Type B pancreatic cell (in vitro differentiated cells): ENCODE data around the gene CFC1. TPM values are rescaled to one million over a fixed set of nuclear protein-coding genes. Genes with fewer than 3 reads are reported as not detected.
"Not testable (repeated sequence)": the region's sequence is repeated elsewhere in the genome, so short reads cannot be mapped to it uniquely, and the experiment has no call there.

Source experiments
- DNase-seq: peaks from one replicate; pipeline ENCODE4 v3.0.0; 2021; ENCODE audit warnings: mixed read lengths; ENCODE audit not compliant: unreplicated experiment; ENCODE audit errors: extremely low spot score
- H3K27ac Mint-ChIP-seq: 2 replicates; pipeline ENCODE4 v1.8.0; 2021; ENCODE audit warnings: mild to moderate bottlenecking, mixed read lengths
- H3K27me3 Mint-ChIP-seq: 2 replicates; pipeline ENCODE4 v1.8.0; 2021; ENCODE audit warnings: mixed read lengths
- H3K36me3 Mint-ChIP-seq: 2 replicates; pipeline ENCODE4 v1.8.0; 2021; ENCODE audit warnings: mixed read lengths
- H3K4me1 Mint-ChIP-seq: one replicate; pipeline ENCODE4 v1.8.0; 2021; ENCODE audit warnings: mixed read lengths; ENCODE audit not compliant: unreplicated experiment
- H3K4me3 Mint-ChIP-seq: 2 replicates; pipeline ENCODE4 v1.8.0; 2021; ENCODE audit warnings: mild to moderate bottlenecking, mixed read lengths
- H3K9me3 Mint-ChIP-seq: 2 replicates; pipeline ENCODE4 v1.8.0; 2021; ENCODE audit warnings: mixed read lengths
- total RNA-seq: library from RNA; stranded (reverse); gene quantifications from 2 replicates; pipeline ENCODE4 v1.2.1, GENCODE V29; 2021; ENCODE audit warnings: low replicate concordance

Gene CFC1
- total RNA-seq, 1 donor from 2014 or later, result 27.1 TPM

DNA sequence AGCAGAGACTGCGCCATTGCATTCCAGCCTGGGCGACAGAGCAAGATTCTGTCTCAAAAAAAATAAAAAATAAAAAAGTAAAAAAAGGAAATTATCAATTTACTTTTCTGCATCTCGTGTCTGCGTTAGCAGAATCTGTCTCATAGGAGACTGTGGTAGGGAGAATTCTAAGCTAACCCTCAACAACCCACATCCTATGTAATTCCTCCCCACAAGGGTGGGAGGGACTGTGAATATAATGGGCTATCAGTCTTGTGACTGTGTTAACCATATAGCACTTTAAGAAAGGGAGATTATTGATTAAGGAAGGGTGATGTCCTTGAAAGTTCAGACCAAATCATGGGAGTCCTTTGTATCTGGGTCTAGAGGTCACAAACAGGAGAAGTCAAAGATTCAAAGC, 33.2 kb downstream of the CFC1 start:
- not testable (repeated sequence) for H3K36me3 Mint-ChIP-seq, DNase-seq, H3K9me3 Mint-ChIP-seq

DNA sequence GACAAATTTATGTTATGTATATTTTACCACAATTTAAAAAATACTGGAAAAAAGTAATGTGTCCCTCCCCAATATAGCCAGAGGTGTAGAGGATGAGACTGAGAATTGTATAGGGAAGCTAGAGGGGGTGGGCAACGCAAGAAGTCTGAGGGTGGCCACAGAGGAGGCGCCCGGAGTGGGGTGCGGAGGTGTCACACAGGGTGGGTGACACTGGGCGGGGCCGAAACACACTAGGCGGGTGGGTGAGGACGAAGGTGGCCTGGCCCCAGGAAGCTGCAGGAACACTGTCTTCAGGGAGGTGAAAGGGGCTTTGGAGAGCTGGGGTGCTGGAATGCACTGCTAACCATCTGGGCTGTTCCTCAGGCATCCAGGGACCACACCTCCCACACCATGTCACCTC, 42.9 kb downstream of the CFC1 start:
- DNase-seq, H3K4me3 Mint-ChIP-seq, H3K27ac Mint-ChIP-seq, H3K36me3 Mint-ChIP-seq, H3K27me3 Mint-ChIP-seq, H3K4me1 Mint-ChIP-seq, H3K9me3 Mint-ChIP-seq: not testable (repeated sequence)

More for the DNA sequence above, 33.2 kb downstream of the CFC1 start:
- H3K27me3 Mint-ChIP-seq, H3K4me3 Mint-ChIP-seq, H3K27ac Mint-ChIP-seq, H3K4me1 Mint-ChIP-seq: not testable (repeated sequence)

DNA sequence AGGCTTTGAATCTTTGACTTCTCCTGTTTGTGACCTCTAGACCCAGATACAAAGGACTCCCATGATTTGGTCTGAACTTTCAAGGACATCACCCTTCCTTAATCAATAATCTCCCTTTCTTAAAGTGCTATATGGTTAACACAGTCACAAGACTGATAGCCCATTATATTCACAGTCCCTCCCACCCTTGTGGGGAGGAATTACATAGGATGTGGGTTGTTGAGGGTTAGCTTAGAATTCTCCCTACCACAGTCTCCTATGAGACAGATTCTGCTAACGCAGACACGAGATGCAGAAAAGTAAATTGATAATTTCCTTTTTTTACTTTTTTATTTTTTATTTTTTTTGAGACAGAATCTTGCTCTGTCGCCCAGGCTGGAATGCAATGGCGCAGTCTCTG, 45.2 kb downstream of the CFC1 start:
- not testable (repeated sequence) for H3K27me3 Mint-ChIP-seq, H3K4me3 Mint-ChIP-seq, H3K9me3 Mint-ChIP-seq, H3K36me3 Mint-ChIP-seq, DNase-seq, H3K27ac Mint-ChIP-seq, H3K4me1 Mint-ChIP-seq

DNA sequence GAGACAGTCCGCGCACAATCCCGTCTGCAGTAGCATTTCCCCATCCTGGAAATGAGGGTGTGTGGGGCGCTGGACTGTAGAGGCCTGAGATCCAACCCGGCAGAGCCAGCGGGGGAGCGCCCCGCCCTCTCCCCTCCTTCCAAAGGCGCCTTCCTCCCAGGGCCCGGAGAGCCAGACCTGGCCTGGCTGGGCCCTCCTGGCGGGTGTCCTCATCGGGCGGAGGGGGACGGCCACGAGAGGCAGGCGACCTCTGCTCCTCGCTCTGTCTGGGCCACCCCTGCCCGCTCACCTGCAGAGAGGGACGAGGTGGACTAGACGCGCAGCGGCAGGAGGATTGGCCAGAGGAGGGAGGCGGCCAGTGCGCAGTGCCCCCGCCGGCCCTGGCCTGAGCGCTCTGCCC, 49.9 kb downstream of the CFC1 start:
- H3K4me1 Mint-ChIP-seq, H3K9me3 Mint-ChIP-seq, DNase-seq, H3K36me3 Mint-ChIP-seq, H3K27me3 Mint-ChIP-seq, H3K27ac Mint-ChIP-seq, H3K4me3 Mint-ChIP-seq: not testable (repeated sequence)

DNA sequence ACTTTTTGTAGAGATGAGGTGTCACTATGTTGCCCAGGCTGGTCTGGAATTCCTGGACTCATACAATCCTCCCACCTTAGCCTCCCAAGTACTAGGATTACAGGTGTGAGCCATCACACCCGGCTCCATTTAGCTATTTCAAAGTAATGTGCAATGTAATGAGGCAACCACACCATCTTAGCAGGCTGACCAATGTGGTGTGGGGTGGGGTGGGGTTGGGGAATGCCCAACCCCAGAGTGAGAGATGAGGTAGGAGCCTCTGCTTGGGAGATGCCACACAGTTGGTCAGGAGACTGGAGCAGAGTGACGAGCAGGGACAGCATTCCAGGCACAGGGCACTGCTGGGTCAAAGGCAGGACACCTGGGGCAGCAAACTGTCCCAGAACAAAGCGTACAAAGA, 51.0 kb downstream of the CFC1 start:
- H3K9me3 Mint-ChIP-seq, H3K4me3 Mint-ChIP-seq, H3K27ac Mint-ChIP-seq, H3K36me3 Mint-ChIP-seq, H3K27me3 Mint-ChIP-seq, H3K4me1 Mint-ChIP-seq, DNase-seq: not testable (repeated sequence)

DNA sequence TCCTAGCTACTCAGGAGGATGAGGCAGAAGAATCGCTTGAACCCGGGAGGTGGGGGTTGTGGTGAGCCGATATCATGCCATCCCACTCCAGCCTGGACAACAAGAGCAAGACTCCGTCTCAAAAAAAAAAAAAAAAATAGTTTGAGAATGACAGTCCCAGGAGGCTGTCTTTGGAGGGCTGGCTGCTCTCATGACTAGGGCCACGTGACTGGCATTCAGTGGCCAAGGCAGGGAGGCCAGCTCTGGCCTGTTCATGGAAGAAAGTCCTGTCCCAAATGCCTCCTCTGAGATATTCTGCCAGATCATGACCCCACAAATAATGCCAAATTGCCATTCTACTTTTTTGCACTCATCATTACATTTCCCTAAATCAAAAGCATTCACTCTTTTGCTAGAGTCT, 54.4 kb downstream of the CFC1 start:
- not testable (repeated sequence) for DNase-seq, H3K4me1 Mint-ChIP-seq, H3K27ac Mint-ChIP-seq, H3K4me3 Mint-ChIP-seq, H3K9me3 Mint-ChIP-seq, H3K27me3 Mint-ChIP-seq, H3K36me3 Mint-ChIP-seq

DNA sequence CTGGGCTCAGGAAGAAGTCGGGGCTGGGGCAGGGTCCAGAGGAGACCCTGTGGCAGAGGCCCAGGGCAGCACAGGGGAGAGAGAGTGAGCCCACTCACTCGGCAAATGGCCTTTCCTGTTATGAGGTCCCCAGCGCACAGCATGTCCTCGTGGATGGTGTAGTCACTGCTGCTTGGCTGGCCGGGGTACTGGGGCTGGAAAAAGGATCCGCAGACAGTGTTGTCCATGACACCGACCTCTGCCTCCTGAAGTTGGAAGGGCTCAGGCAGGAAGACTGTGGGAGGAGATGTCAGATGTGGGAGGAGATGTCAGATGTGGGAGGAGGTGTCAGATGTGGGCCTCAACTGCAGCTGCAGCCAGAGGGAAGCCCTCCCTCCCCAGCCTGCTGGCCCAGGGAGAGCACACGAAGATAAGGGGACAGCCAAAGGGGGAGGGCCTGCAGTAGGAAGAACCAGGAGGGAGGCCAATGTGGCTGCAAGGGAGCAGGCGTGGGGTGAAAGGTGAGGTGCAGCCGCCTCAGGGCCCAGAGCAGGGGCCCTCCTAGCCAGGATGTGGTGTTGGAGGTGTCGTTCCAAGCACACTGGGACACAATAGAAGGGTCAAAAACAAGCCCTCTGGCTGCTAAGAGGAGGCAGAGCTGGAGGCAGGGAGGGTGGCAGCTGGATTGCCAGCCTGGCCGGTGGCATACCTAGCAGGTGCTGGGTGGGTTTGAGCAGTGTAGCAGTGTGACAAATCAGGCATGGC, 55.4 kb downstream of the CFC1 start:
- H3K27ac Mint-ChIP-seq, H3K4me1 Mint-ChIP-seq, H3K4me3 Mint-ChIP-seq, H3K27me3 Mint-ChIP-seq, H3K36me3 Mint-ChIP-seq, H3K9me3 Mint-ChIP-seq, DNase-seq: not testable (repeated sequence)

DNA sequence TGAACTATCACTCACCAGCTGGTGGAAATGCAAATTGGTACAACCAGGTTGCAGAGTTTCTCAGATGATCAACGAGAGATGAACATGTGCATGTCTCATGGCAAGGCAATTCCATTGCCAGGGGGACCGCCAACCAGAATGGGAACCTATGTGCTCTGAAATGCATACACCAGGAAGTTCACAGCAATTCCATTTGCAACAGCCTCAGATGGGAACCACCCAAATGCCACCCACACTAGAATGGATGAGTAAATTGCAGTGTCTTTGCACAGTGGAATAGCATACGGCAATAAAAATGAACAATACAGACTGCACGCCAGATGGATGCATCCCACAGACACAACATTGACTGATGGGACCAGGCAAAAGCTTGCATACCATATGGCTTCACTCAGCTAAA, 56.6 kb downstream of the CFC1 start:
- H3K27me3 Mint-ChIP-seq, H3K36me3 Mint-ChIP-seq, H3K4me3 Mint-ChIP-seq, H3K27ac Mint-ChIP-seq, DNase-seq, H3K4me1 Mint-ChIP-seq, H3K9me3 Mint-ChIP-seq: not testable (repeated sequence)

Other genes with a start within 250 kb of the CFC1 start
- 35.8 and 37.5 TPM in 2 replicates for gene PTPN18, start 243.5 kb downstream of the CFC1 start, total RNA-seq
- gene POTEI, start 90.2 kb downstream of the CFC1 start, total RNA-seq, result 2.1 and 3.9 TPM in 2 replicates
- gene CFC1B, start 78.4 kb downstream of the CFC1 start, total RNA-seq, result not detected in 2 replicates
- not detected in 2 replicates for gene POTEJ, start 11.9 kb upstream of the CFC1 start, total RNA-seq
- gene GPR148, start 129.5 kb upstream of the CFC1 start, total RNA-seq, result 0.48 and 2.2 TPM in 2 replicates
- 3.9 and 10.9 TPM in 2 replicates for gene AMER3, start 156.0 kb upstream of the CFC1 start, total RNA-seq
- gene ARHGEF4, start 237.3 kb upstream of the CFC1 start, total RNA-seq, result 15.7 and 31.4 TPM in 2 replicates